UCSD-AML1 (cell line): Measurements from ENCODE around the gene GRAMD1C.
A peak's percentile ranks its signal among the peaks of the same experiment; 100 is the strongest.

Experiments used
- DNase-seq: peaks from one replicate; lab custom pipeline; 2025; ENCODE audit not compliant: unreplicated experiment; lab: John Stamatoyannopoulos, UW

Gene GRAMD1C

DNA sequence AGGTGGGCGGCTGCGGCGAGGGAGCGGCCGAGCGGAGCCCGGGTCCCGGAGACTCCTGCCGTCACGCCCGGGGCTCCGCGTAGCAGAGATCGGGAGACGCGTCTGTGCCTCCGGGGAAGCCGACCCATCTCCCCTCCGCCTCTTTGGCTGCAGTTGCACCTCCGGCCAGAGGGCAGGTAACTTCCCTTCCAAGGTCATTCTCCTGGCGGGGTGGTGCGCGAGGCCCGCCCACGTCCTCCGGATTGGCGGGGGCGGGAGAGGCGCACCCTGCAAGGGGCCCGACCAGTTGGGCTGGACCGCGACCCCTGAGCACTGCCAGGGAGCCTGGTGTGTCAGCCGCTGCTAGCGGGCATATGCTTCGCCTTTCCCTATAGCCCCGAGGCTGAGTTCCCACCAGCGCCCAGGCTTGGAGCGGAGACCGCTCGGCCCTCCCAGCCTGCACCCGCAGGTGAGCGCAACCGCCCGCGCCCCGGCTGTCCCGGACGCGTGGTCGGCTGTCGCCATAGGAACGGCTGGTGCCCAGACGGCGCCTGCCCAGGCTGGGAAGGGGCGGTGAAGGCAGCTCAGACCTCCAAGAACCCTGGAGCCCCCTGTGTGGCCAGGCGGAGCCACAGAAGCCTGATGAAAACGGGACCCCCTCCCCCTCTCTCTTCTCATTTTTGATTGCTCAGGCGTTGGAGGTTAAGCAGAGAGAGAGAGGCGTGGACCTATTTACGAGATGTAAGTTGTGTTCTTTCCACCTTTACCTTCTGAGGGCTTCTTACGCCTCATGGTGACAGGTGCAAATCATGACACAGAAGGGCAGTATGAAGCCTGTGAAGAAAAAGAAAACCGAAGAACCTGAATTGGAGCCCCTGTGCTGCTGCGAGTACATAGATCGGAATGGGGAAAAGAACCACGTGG lies 109.7 kb downstream of the GRAMD1C start:
- no peak for DNase-seq

GRCh38 chr3:113952921-113953320 lies 114.3 kb downstream of the GRAMD1C start:
- no peak for DNase-seq

GRCh38 chr3:113953677-113954076 lies 115.1 kb downstream of the GRAMD1C start:
- DNase-seq = peak; percentile 32

DNA sequence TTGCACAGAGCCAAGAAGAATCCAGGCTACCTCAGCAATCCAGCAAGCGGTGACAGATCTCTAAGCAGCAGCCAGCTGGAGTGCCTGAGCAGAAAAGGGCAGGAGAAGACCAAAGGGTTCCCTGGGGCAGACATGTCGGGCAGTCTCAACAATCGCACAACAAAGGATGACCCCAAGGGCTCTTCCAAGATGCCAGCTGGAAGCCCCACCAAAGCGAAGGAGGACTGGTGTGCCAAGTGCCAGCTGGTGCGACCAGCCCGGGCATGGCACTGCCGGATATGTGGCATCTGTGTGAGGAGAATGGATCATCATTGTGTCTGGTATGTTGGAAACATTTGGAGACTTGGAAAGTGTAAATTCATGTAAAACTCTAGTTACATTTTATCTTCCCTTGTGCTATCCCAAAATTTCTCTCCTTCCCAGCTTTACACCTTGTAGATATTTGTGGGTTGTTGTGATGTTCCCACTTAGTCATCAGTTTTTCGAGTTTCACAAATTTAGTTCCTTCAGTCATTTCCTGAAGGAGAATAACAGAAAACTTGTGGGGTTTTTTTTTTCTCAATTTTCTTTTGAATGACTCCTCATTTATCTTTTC lies 115.6 kb downstream of the GRAMD1C start:
- no peak for DNase-seq

- no peak for DNase-seq
Measured at GRCh38 chr3:113963879-113964278, 125.3 kb downstream of the GRAMD1C start.

GRCh38 chr3:113966172-113966571 lies 127.6 kb downstream of the GRAMD1C start:
- DNase-seq = no peak

- DNase-seq = no peak
Measured at GRCh38 chr3:113968986-113969385, 130.4 kb downstream of the GRAMD1C start.

DNA sequence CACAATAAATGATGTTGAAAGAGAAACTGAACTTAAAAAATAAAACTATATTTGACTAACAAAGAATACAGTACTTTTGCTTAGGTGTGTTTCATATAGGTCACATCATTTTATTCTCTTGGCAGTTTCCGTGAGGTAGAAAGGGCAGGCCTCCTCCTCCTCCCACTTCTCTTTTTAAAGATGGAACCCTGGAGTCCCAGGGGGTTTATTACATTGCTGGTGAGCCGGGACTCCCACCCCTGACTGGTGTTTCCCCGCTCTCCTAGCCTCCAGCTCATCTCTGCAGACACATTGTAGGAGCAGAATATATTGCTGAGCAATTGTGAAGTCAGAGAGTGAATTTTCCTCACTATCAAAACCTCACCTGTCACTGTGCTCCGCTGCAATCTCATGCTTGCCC lies 139.2 kb downstream of the GRAMD1C start:
- no peak for DNase-seq

DNA sequence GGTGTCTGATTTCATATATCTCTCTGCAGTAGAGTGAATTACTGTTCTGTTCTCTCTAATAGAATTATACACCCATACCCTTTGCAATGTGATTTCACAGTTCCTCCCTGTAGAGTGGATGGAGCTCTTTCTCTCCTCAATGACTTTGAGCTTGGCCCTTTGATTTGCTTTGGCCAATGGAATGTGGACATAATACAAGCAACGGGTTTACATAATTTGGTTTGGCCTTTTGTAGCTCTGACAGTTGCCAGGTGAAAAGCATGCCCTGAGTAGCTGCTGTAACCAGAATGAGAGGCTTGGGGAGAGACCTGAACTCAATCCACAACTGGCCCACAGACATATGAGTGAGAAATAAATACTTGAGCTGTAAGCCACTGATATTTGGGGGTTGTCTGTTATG lies 141.3 kb downstream of the GRAMD1C start:
- DNase-seq = no peak

GRCh38 chr3:113981803-113982202 lies 143.2 kb downstream of the GRAMD1C start:
- no peak for DNase-seq

- no peak for DNase-seq
Measured at GRCh38 chr3:113983544-113983943, 145.0 kb downstream of the GRAMD1C start.

DNA sequence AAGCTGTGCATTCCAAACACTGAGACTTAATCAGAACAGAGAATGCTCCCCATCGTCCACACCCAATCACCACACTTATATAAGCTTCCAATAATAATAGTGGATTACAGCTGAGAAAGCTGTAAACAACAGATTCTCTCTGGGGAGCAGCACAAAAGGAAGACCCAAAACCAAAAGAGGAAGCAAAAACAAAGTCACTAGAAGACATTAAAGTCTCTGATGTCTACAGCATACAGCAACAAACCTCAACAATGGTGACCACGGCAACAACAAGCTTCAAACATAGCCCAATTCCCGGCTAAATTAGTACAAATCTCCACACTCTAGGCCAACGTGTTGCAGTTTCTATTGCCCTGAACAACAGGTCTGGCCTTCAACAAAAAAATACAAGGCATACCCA lies 147.0 kb downstream of the GRAMD1C start:
- no peak for DNase-seq
